HepG2 (cell line): ENCODE data around the gene TMEM95.

ENCODE experiments used
- MATR3 ChIP-seq: sonication (generic); formaldehyde crosslinking; IDR thresholded peaks from 2 replicates; pipeline ENCODE4 v1.4.0; 2020; ENCODE audit warnings: missing genetic modification reagents
- PITX1 ChIP-seq: sonication (generic); formaldehyde crosslinking; IDR thresholded peaks from 2 replicates; pipeline ENCODE4 v1.5.1; 2020; ENCODE audit warnings: mild to moderate bottlenecking, missing genetic modification reagents
- POLR2A ChIP-seq, 2 experiments: IDR thresholded peaks; 2 replicates each; pipeline ENCODE4 v1.6.1; 2011; ENCODE audit warnings: low read depth in 2 of 2, low read length in 2 of 2, mild to moderate bottlenecking in 1 of 2, moderate library complexity in 1 of 2; ENCODE audit not compliant: insufficient read depth in 1 of 2
- POLR2AphosphoS5 ChIP-seq: IDR thresholded peaks from 2 replicates; pipeline ENCODE4 v1.6.1; 2012; ENCODE audit warnings: low read depth, low read length
- TAF1 ChIP-seq: sonication (generic); formaldehyde crosslinking; IDR thresholded peaks from 2 replicates; pipeline ENCODE4 v1.4.0; 2020; ENCODE audit warnings: missing genetic modification reagents
- TF ChIP-seq, protein P1 (sequence below): sonication (generic); formaldehyde crosslinking; IDR thresholded peaks from 2 replicates; pipeline ENCODE4 v1.8.1; 2023; ENCODE audit warnings: missing genetic modification reagents, inconsistent platforms, borderline replicate concordance

DNA sequence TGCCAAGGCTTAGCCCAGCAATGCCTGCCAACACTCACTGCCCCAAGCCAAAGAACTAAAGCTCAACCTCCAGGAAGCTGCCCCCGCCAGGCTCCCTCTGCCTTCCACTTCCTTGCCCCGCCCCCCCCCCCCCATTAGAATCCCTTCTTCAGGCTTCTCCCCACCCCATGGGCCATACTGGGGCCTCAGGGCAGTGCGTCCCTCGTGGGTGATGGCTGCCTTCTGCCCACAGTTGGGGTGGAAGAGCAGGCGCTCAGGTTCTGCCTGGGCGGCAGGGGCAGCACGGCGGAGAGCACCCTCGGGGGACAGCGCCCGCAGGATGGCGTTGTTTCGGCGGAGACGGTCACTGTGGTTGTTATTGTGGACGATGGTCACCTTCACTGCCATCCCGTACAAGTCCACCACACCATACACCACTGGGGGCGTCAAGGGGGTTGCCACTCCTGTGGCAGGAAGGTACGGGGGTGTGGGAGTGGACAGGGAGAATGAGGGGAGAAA, 29.9 kb upstream of the TMEM95 start:
- TF ChIP-seq POLR2AphosphoS5 = no peak
- no peak for TF ChIP-seq POLR2A (IDR thresholded peaks at IDR 0.05; ENCODE audit: insufficient read depth in 1 of 2, low read depth in 2 of 2, low read length in 2 of 2)
- TF ChIP-seq TAF1 (CRISPR knock-in tag) = no peak
- no peak for TF ChIP-seq PITX1 (CRISPR knock-in tag)
- TF ChIP-seq, protein P1, sequence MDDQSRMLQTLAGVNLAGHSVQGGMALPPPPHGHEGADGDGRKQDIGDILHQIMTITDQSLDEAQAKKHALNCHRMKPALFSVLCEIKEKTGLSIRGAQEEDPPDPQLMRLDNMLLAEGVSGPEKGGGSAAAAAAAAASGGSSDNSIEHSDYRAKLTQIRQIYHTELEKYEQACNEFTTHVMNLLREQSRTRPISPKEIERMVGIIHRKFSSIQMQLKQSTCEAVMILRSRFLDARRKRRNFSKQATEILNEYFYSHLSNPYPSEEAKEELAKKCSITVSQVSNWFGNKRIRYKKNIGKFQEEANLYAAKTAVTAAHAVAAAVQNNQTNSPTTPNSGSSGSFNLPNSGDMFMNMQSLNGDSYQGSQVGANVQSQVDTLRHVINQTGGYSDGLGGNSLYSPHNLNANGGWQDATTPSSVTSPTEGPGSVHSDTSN (CRISPR knock-in tag) = no peak
- TF ChIP-seq MATR3 (CRISPR knock-in tag) = no peak
